GM18498 (cell line): ENCODE results near the gene SLC31A1.

ENCODE experiments used
- ATAC-seq: cut with Tn5 transposase; IDR thresholded peaks from one replicate; pipeline ENCODE4 v1.9.1; 2021; ENCODE audit warnings: mild to moderate bottlenecking, moderate library complexity; ENCODE audit not compliant: unreplicated experiment

Gene SLC31A1

DNA sequence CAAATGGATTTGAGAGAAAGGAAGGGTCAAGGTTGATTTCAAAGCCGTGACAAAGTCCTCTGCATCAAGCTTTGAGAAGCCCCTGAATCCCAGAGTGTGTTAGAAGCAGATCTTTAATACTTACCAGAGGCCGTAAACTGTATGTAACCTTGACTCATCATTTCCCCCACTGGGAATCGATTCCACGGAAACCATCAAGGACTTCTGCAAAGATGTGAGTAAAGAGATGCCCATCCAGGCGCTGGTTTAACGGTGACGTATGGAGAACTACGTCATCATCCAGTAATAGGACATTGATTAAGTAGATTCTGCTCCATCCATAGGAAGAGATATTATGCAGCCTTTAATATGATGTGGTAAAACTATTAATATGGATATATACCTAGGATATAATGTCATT lies 80.2 kb downstream of the SLC31A1 start:
- ATAC-seq: no peak

DNA sequence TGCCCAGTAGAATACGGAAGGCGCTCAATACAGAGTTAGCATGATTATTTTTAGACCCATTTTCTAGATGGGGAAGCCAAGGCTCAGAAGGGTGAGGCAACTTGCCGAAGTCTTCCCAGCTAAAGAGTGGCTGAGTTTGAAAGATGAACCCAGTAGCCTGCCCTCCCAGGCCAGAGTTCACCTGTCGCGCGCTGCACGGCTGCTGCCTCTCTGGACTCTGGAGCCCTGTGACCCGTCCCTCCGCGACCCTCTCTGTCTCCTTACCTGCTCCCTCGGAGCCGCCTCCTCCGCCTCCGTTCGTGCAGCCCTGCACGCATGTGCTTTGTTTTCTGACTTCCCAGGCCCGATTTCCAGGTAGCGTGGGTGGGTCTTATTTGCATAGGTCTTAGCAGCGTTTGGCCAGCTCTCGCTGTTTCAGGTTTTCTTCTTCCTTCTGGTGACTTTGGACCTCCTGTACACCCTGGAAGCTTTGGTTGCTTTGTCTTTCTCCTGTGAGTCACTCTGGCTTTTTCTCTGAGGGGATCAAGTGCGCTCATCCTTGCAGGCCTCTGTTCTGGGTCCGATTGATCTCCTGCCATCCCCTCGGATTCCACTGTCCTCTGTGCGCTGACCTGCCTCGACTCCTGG lies 81.6 kb downstream of the SLC31A1 start, which contains the start of gene RNF183:
TSS of gene RNF183 (minus strand) at position 585 of the 627 bp plus-strand sequence. CDS start 5,192 bp downstream, outside the sequence.
- no peak for ATAC-seq

DNA sequence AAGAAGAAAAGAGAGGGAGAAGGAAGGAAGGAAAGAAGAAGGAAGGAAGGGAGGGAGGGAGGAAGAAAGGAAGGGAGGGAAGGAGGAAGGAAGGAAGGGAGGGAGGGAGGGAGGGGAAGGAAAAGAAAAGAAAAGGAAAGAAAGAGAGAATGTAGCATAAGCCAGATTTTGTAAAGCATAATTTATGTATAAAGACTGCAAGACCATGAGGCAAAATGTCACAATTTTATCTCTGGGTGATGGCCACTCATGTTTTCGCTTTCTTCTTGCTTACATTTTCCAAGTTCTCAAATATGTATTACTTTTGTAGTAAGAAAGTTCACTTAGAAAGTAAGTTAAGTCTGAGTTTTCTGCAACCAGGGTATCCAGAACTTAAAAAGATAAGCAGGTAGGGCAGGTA lies 85.2 kb downstream of the SLC31A1 start:
- no peak for ATAC-seq

DNA sequence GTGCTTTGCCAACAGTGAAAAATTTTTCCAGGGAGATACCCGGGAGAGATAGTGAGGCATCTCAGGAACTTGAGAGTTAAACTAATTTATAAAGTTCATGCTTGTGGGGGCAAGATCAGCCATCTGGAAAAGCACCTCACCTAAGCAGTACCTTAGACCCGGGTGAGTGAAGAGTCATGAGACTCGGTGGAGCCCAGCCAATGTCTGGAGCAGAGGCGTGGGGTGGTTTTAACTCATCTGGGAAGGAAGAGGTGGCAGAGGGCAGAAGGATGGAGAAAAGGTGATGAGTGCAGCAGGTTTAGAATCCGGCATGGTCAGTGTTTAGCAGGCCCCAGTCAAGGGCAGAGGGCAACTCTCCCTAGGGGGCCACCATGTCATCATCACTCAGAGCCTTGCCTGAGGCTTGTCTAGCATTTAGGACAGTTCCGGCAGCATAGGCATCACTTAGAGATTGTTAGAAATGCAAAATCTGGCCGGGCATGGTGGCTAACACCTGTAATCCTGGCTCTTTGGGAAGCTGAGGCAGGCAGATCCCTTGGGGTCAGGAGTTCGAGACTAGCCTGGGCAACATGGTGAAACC lies 86.1 kb downstream of the SLC31A1 start:
- no peak for ATAC-seq

DNA sequence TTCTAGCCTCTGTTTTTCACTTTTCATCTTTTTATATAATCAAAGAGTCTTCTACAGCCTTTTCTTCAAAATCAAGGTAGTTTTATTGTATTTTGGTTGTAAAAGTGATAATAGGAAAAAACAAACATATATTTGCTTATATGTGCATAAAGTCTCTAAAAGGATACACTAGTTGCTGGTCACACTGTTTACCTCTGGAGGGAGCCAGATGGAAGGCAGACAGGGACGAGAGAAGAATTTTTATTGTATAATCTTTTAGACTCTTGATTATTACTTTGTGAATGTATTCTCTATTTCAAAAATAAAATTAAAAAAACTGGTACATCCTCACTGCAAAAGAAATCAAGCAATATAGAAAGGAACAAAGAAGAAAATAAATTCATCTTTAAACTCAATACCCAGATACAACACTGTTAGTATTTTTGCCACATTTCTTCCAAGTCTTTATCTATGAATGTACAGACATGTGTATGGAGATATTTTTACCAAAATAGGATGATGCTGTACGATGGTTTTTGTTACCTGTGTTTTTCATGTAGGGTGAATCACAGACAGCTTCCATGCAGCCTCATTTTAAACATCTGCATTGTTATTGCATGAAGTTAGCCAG lies 88.0 kb downstream of the SLC31A1 start:
- ATAC-seq: no peak

DNA sequence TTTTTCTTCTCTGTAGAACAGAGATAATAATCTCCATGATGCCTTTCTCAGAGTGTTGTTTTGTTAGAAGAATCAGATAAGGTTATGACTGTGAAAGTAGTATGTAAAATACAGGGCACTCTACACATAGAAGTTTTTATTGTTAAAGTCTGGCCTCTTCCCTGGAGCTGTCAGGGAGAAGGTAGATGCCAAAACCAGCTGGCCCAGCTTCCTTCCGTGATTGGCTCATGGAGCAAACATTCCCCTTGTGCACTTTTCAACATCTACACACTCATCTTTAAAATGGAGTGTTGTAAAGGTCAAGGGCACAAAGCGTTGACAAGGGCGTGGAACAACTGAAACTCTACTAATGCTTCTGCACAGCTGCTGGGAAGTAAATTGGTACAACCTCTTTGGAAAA lies 89.2 kb downstream of the SLC31A1 start:
- no peak for ATAC-seq

DNA sequence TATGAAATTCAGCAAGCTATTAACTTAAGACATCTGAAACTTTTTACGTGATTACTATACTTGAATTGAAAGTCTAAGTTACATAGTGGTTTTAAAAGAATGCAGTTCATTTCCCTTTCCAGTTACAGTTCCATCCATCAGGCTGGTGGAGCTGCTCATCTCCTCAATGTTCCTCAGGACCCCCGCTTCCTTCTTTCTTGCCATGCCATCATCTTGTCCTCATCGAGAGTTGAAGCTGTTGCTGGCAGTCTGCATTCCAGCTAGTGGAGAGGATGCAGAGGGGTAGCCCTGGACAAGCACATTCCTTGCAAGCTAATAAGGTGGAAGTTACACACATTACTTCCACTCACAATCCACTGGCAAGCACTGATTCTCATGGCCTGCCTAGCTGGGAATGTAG lies 90.6 kb downstream of the SLC31A1 start:
- no peak for ATAC-seq

DNA sequence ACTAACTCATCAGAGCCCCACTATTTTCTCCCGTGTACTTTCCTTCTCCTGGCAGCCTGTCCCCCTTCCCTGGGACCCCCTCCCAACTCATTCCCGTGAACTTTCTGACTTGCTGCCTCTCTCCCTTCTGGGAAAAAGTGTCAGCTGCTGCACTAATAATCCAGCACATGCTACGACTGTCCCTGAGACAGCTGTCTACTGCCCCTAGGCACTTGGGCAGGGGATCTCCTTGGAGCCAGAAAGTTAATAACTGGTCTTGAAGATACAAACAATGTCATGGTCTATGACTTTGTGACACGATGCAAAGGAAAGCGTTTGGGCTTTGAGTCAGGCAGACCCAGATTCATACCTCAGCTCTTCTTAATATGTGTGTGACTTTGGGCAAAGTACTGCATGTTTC lies 91.9 kb downstream of the SLC31A1 start:
- ATAC-seq: no peak
